ENCODE results near the gene FAHD2A. TPM values are rescaled to one million over a fixed set of nuclear protein-coding genes. Genes with fewer than 3 reads are reported as not detected.
"Not testable (repeated sequence)": the region's sequence is repeated elsewhere in the genome, so short reads cannot be mapped to it uniquely, and the experiment has no call there.

FAHD2A gene
- total RNA-seq, 1 donor from 2014 or later, result 13.6 TPM

DNA sequence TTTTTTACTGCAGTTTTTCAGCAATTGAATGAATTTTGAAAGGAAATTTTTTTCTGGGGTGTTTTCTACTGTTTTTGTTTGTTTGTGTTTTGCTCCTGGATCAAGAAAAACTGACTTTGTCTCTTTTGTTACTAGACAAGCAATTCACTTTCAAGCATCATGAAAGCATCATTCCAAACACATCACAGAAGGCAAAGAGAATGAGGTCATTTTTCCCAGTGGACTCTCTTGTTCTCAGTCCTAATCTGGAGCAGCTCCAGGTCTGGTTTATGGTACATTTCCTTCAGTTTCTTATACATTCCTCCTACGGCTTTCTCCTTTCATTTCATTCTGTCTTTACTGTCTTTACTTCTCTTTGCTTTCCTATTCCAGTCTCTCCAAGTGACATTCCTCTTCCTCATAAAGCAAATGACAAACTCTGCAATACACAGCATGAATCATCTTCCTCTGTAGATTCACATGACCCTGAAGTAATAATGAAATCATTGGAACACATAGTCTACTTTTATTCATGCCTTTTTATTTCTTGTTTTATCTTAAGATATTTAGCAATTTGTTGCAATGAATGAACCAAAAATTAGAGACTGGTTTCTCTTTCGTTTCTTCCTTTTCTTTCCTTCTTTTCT is 40.1 kb downstream of the FAHD2A start:
- ATAC-seq, result not testable (repeated sequence)

DNA sequence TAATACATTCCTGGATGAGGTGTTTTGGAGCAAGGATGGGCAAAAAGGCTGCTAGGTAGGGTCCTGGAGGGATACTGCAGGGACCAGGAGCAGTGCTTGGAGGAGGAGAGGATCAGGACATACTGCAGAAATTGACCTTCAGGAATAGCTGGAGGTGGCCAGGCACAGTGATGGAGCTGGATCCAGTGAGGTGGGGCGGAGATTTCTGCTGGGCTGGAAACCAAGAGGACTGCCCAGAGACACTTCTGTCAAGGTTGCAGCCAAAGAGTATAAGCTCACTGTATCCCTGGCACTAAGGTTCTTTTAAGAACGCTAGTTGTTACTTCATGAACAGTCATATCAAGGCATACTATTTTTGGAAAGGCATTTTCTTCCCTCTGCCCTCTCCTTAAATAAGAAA is 42.8 kb downstream of the FAHD2A start:
- ATAC-seq, result not testable (repeated sequence)

DNA sequence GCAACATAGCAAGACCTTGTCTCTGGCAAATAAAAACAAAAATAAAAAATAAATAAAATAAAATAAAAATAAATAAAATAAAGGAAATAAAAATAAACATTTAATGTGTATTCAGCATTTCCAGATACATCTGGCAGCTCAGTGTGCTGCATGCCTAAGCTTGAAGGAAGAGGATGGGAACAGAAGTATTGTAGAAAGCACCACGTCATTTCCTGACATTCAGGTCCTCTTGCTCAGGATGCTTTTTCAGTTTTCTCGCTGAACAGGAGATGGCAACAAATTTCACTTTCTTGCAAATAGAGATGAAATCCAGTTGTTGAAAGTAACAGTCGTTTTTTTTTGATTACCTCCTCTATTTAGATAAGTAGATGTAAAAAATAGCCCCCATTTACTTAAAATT is 60.8 kb downstream of the FAHD2A start:
- ATAC-seq, result not testable (repeated sequence)

Other genes with a start within 250 kb of the FAHD2A start
- 7.4 TPM for gene ZNF514, start 242.9 kb upstream of the FAHD2A start, total RNA-seq
- gene ZNF2, start 236.9 kb upstream of the FAHD2A start, total RNA-seq, result 1.6 TPM
- gene ZNF892, start 195.2 kb upstream of the FAHD2A start, total RNA-seq, result 1.3 TPM
- gene PROM2, start 128.3 kb upstream of the FAHD2A start, total RNA-seq, result 100 TPM
- gene KCNIP3, start 105.4 kb upstream of the FAHD2A start, total RNA-seq, result 0.96 TPM
- gene TRIM43B, start 82.0 kb downstream of the FAHD2A start, total RNA-seq, result not detected
- not detected for gene TRIM43, start 189.3 kb downstream of the FAHD2A start, total RNA-seq